ENCODE results near the gene UFC1. TPM values are rescaled to one million over a fixed set of nuclear protein-coding genes. Genes with fewer than 3 reads are reported as not detected.

UFC1 gene
- polyA plus RNA-seq, 3 donors: 100 to 120 (median 108) TPM

DNA sequence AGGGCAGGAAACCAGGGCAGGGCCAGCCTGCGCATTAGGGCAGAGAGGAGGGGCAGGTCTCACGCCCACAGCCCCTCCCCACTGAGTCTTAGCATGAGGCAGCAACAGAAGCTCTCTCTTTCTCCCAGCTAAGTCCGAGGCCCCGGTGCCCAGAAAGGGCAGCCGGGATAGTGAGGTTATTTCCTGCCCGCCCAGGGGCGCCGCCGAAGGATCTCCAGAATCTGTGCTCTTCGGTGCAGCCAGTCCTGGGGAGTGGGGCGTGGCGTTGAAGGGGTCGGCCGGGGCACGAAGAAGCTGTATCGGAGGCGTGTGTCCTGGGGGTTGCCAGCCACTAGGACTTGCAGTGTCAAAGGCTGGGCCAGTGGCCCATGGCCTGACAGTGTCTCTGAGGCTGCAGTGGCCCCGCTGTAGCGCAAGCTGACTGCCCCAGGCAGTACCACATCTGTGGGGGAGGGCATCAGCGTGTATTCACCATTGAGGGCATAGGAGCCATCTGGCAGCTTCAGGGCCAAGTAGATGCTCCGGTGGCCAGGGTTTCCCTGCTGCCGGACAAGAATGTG lies 37.3 kb downstream of the UFC1 start:
- intact Hi-C loops (cut with micrococcal nuclease): no loop called here
- Mint-ChIP-seq H3K36me3 (peaks cover 0 to 4% of the 10 kb centered on the region in 2 donors), H3K27me3 (ENCODE audit: low read depth in 3 of 3) (peaks cover 0 to 4% (median 1%) of the 10 kb centered on the region in 3 donors), H3K4me1 (peaks cover 75% of the 10 kb centered on the region), H3K9me3 (no peaks in the 10 kb centered on the region), H3K4me3 (no peak overlapping the region), H3K27ac (peak overlapping the region in 1 of 7 donors; percentile 4)
- 94% methylated on average over 18 of the region's 22 CpGs for WGBS (ENCODE audit: insufficient coverage)
- H3K4me1 ChIP-seq (ENCODE audit: control insufficient read depth in 1 of 2, insufficient read depth in 2 of 2, low read length in 2 of 2): peaks cover 65 to 70% of the 10 kb centered on the region in 2 donors
- TF ChIP-seq, protein P1, sequence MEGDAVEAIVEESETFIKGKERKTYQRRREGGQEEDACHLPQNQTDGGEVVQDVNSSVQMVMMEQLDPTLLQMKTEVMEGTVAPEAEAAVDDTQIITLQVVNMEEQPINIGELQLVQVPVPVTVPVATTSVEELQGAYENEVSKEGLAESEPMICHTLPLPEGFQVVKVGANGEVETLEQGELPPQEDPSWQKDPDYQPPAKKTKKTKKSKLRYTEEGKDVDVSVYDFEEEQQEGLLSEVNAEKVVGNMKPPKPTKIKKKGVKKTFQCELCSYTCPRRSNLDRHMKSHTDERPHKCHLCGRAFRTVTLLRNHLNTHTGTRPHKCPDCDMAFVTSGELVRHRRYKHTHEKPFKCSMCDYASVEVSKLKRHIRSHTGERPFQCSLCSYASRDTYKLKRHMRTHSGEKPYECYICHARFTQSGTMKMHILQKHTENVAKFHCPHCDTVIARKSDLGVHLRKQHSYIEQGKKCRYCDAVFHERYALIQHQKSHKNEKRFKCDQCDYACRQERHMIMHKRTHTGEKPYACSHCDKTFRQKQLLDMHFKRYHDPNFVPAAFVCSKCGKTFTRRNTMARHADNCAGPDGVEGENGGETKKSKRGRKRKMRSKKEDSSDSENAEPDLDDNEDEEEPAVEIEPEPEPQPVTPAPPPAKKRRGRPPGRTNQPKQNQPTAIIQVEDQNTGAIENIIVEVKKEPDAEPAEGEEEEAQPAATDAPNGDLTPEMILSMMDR (IDR thresholded peaks at IDR 0.05): no peak
- no peak overlapping the region for H3K4me3 ChIP-seq (replicated peaks in 1 of 3; ENCODE audit: low read depth in 2 of 3, low read length in 3 of 3)
- H2AFZ ChIP-seq (ENCODE audit: insufficient read depth, low read depth, low read length, poor library complexity, severe bottlenecking): no peak overlapping the region
- DNase-seq: no peak
- no peaks in the 10 kb centered on the region for H3K36me3 ChIP-seq (replicated peaks in 1 of 2; ENCODE audit: control insufficient read depth in 1 of 2, insufficient read depth in 2 of 2, low read length in 2 of 2)
- no peak overlapping the region for H3K9ac ChIP-seq (ENCODE audit: insufficient read depth, low read length, poor library complexity, severe bottlenecking)
- H3K79me2 ChIP-seq (ENCODE audit: insufficient read depth, low read length): no peaks in the 10 kb centered on the region
- H3K27ac ChIP-seq (ENCODE audit: low read depth in 1 of 2, low read length in 2 of 2): no peak overlapping the region
- no peaks in the 10 kb centered on the region for H3K27me3 ChIP-seq (ENCODE audit: control insufficient read depth in 2 of 2, insufficient read depth in 2 of 2, low read length in 2 of 2)
- no peaks in the 10 kb centered on the region for H3K9me3 ChIP-seq (replicated peaks in 1 of 2; ENCODE audit: control insufficient read depth in 1 of 2, insufficient read depth in 1 of 2, low read length in 2 of 2)
- H4K20me1 ChIP-seq (ENCODE audit: insufficient read depth, low read length): no peaks in the 10 kb centered on the region
- no peak overlapping the region for H3K4me2 ChIP-seq (replicated peaks; ENCODE audit: extremely low read depth, low read length, poor library complexity, severe bottlenecking)

GRCh38 chr1:161191971-161192370 lies 38.2 kb downstream of the UFC1 start:
- intact Hi-C loops (cut with micrococcal nuclease): no loop called here
- H3K4me3 ChIP-seq (replicated peaks in 1 of 3; ENCODE audit: low read depth in 2 of 3, low read length in 3 of 3): no peak overlapping the region
- no peak for DNase-seq
- H3K4me1 ChIP-seq (ENCODE audit: control insufficient read depth in 1 of 2, insufficient read depth in 2 of 2, low read length in 2 of 2): peaks cover 59 to 63% of the 10 kb centered on the region in 2 donors
- no peak overlapping the region for H2AFZ ChIP-seq (ENCODE audit: insufficient read depth, low read depth, low read length, poor library complexity, severe bottlenecking)
- no peaks in the 10 kb centered on the region for H3K79me2 ChIP-seq (ENCODE audit: insufficient read depth, low read length)
- no peaks in the 10 kb centered on the region for H3K9me3 ChIP-seq (replicated peaks in 1 of 2; ENCODE audit: control insufficient read depth in 1 of 2, insufficient read depth in 1 of 2, low read length in 2 of 2)
- H3K27ac ChIP-seq (ENCODE audit: low read depth in 1 of 2, low read length in 2 of 2): no peak overlapping the region
- H3K4me2 ChIP-seq (replicated peaks; ENCODE audit: extremely low read depth, low read length, poor library complexity, severe bottlenecking): no peak overlapping the region
- peaks cover 0 to 4% (median 2%) of the 10 kb centered on the region in 3 donors for H3K27me3 Mint-ChIP-seq (ENCODE audit: low read depth in 3 of 3)
- TF ChIP-seq, protein P1 (IDR thresholded peaks at IDR 0.05): no peak
- 85% methylated on average over 6 of the region's 8 CpGs for WGBS (ENCODE audit: insufficient coverage)
- H3K36me3 Mint-ChIP-seq: peaks cover 0 to 3% of the 10 kb centered on the region in 2 donors
- no peak overlapping the region for H3K4me3 Mint-ChIP-seq
- peaks cover 67% of the 10 kb centered on the region for H3K4me1 Mint-ChIP-seq
- H4K20me1 ChIP-seq (ENCODE audit: insufficient read depth, low read length): no peaks in the 10 kb centered on the region
- H3K27me3 ChIP-seq (ENCODE audit: control insufficient read depth in 2 of 2, insufficient read depth in 2 of 2, low read length in 2 of 2): no peaks in the 10 kb centered on the region
- H3K9me3 Mint-ChIP-seq: no peaks in the 10 kb centered on the region
- H3K9ac ChIP-seq (ENCODE audit: insufficient read depth, low read length, poor library complexity, severe bottlenecking): no peak overlapping the region
- no peaks in the 10 kb centered on the region for H3K36me3 ChIP-seq (replicated peaks in 1 of 2; ENCODE audit: control insufficient read depth in 1 of 2, insufficient read depth in 2 of 2, low read length in 2 of 2)
- peak overlapping the region in 1 of 7 donors; percentile 30 for H3K27ac Mint-ChIP-seq

Data from CD14-positive monocyte (primary cell).